Stimulated activated CD4-positive, alpha-beta T cell treated with anti-CD3 and anti-CD28 coated beads, Interleukin-1b, Interleukin-23, amount 100 ng/mL, for 1 hour (primary cell): ENCODE results near the gene DNAH9.

Source experiments
- DNase-seq, 2 donors: peaks; one replicate each; pipeline ENCODE4 v3.0.0-alpha.2; 2020; ENCODE audit warnings: low read depth in 2 of 2

DNAH9 gene

GRCh38 chr17:11610999-11611566 is 12.8 kb downstream of the DNAH9 start:
- no peak for DNase-seq

DNA sequence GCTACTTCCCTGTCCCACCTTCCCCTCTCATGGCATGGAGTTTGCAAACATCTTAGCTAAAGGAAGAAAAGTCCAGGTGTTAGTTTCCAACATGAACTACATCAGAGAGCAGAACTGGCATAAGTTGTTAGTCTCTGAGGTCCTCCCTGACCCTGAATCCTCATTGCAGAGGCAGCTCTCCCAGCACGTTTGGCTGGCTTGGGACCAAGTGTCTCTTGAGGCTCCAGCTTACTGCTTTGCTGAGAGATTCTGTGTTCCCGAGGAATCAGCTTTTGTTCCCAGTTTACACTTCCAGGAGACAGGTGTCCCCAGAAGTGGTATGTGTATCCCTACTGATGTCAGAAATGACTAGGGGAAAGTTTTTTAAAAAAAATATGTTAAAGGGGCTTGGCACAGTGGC is 14.7 kb downstream of the DNAH9 start:
- no peak for DNase-seq

GRCh38 chr17:11618861-11619566 is 20.7 kb downstream of the DNAH9 start:
- DNase-seq: no peak

GRCh38 chr17:11622492-11622891 is 24.2 kb downstream of the DNAH9 start:
- no peak for DNase-seq

DNA sequence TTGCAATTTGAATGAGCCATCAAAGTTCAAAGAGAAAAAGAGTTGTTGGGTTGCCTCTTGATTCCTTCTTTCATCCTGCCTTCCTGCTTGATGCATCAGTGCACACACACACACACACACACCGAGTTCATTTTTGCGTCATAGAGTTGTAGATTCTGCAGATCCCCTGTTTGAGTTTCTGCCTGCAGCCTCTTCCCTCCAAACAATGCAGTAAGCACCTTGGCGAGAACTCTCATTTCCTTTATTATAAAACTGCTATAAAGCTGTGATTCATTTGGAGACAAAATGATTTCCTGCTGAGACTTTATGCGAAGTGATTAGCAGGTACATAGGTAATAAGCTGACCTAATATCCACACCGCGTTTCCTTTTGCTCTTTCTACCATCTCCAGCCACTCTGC is 26.7 kb downstream of the DNAH9 start:
- no peak for DNase-seq

DNA sequence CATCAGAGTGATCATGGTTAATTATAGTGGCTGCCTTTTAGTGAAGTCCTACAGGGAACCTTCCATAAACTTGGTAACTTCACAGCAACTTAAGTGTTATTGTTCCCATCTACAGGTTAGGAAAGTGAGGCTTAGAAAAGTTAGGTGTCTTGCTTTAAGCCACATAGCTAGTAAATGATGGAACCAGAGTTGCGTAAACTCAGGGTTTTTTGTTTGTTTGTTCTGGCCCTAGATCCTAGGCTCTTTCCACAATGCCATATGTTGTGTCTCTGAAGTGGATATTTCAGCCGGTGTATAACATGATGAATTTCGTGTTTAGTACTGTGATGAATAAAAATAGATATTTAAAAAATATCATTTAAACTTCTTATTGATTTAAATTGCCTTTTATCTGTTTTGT is 27.6 kb downstream of the DNAH9 start:
- DNase-seq: no peak

- DNase-seq: no peak
Measured at GRCh38 chr17:11627301-11627940, 29.2 kb downstream of the DNAH9 start.

DNA sequence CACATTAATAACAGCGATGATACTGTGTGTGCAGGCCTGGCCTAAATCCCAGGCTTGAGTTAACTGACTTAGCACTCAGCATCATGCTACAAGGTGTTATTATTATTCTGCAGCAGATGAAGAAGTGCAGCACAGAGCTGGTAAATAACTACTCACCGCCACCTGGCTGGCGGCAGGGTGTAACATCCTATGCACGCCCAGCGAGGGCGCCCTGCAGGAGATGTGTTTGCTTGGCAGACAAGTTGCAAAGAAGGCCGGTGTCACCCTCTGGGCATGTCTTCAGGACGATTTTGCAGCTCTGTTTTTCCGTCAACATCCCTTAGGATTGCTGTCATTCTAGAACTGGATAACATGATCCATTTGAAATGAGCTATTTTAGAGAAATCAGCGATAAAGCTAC is 30.1 kb downstream of the DNAH9 start:
- DNase-seq: no peak

DNA sequence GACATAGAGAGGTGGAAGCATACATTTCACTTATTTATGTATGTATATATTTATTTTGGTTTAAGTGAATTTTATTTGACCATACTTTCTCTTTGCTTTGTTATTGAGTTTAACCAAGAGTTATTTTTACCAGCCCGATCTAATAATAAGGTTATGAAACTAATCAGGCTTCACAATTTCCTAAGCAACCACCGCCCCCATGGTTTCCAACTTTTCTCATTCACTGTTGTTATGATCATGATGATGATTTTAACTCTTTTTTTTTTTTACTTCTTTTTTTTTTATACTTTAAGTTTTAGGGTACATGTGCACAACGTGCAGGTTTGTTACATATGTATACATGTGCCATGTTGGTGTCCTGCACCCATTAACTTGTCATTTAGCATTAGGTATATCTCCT is 30.6 kb downstream of the DNAH9 start:
- no peak for DNase-seq

DNA sequence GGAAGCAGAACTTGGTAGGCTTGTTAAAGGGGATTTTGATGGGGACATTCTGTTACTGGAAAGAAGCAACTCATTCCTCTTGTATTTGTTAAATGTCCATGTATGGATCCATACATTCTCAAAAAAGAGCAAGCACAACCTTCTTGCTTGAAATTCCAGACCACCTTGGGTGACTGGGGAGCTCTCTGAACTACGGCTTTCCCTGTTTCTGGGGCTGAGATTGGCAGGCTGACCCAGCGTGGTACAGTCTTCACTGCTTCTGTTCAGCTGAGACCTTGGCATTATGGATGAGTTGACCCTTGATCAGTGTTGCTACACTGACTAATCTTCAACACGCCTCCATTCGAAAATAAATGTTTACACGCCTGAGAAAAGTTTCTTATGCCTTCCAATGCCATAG is 38.5 kb downstream of the DNAH9 start:
- DNase-seq: no peak

GRCh38 chr17:11637796-11638195 is 39.5 kb downstream of the DNAH9 start:
- DNase-seq: no peak

- DNase-seq: no peak
Measured at GRCh38 chr17:11638700-11639265, 40.5 kb downstream of the DNAH9 start.

GRCh38 chr17:11639736-11640462 is 41.6 kb downstream of the DNAH9 start:
- no peak for DNase-seq

- no peak for DNase-seq
Measured at GRCh38 chr17:11640463-11640814, 42.2 kb downstream of the DNAH9 start.

DNA sequence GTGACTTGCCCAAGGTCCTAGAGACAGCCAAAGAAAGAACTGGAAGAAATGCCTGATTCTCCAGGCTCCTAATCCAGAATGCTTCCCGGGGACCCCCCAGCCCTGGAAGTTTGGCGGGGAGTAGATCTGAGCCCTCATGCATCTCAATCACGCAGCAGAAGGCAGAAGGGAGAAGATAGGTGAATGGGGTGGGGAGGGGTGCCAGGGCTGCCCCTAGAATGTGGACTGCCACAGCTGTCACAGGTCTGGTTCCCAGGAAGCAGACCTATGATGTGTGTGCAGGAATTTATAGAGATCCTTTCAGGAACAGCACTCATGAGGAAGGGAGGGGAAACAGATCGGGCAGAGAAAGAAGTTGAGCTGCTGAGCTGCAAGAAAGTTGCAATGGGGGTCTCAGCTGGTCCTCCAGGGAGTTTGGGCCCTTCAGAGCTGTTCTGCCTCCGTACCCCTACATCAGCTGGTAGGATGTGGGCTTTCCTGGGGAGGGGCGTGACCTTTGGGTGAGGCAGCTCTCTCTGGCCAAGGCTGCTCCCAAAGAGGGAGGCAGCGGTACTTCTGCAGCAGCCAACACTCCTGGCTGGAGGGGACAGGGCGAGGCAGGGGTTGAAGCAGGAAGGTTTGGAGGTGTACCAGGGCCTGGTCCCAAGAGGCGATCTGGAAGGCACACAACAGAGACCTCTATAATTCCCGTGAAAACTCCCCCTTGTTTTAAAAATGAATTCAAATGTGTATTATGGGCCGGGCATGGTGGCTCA is 43.4 kb downstream of the DNAH9 start:
- no peak for DNase-seq

- DNase-seq: no peak
Measured at GRCh38 chr17:11642655-11643054, 44.4 kb downstream of the DNAH9 start.

DNA sequence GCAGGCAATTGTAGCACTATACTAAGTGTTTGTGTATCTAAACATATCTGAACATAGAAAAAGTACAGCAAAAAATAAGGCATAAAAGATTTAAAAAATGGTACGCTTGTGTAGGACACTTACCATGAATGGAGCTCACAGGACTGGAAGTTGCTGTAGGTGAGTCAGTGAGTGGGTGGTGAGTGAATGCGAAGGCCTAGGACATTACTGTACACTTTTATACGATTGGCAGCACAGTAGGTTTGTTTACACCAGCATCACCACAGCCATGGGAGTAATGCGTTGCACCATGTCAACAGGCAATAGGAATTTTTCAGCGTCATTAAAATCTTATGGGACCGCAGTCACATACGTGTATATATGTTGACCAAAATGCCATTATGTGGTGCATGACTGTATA is 45.6 kb downstream of the DNAH9 start:
- DNase-seq: no peak

GRCh38 chr17:11644265-11645212 is 46.3 kb downstream of the DNAH9 start:
- DNase-seq: no peak

GRCh38 chr17:11645426-11645825 is 47.2 kb downstream of the DNAH9 start:
- no peak for DNase-seq

GRCh38 chr17:11651089-11651488 is 52.8 kb downstream of the DNAH9 start:
- DNase-seq: no peak

- no peak for DNase-seq
Measured at GRCh38 chr17:11668618-11669017, 70.3 kb downstream of the DNAH9 start.
